ENCODE results near the gene JDP2.

The JDP2 gene

GRCh38 chr14:75519826-75520728 is 92.3 kb downstream of the JDP2 start:
- no peak for DNase-seq

DNA sequence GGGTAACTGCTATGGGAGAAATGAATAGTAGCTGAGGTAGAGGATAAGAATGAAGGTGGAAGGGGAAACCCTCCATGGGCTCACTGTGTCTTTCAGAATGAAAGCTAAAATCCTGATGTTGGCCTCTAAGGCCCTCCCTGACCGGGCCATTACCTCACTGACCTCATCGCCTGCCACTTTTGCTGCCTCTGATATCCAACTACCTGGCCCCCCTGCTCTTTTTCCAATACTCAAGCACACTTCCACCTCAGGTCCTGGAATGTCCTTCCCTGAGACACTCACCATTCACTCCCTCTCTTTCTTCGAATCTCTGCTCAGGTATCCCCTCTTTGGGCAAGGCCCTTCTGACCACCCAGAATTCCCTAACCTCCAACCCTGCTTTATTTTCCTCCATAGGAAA is 93.0 kb downstream of the JDP2 start:
- no peak for DNase-seq

GRCh38 chr14:75521415-75522199 is 93.8 kb downstream of the JDP2 start:
- DNase-seq = peak; percentile 25

DNA sequence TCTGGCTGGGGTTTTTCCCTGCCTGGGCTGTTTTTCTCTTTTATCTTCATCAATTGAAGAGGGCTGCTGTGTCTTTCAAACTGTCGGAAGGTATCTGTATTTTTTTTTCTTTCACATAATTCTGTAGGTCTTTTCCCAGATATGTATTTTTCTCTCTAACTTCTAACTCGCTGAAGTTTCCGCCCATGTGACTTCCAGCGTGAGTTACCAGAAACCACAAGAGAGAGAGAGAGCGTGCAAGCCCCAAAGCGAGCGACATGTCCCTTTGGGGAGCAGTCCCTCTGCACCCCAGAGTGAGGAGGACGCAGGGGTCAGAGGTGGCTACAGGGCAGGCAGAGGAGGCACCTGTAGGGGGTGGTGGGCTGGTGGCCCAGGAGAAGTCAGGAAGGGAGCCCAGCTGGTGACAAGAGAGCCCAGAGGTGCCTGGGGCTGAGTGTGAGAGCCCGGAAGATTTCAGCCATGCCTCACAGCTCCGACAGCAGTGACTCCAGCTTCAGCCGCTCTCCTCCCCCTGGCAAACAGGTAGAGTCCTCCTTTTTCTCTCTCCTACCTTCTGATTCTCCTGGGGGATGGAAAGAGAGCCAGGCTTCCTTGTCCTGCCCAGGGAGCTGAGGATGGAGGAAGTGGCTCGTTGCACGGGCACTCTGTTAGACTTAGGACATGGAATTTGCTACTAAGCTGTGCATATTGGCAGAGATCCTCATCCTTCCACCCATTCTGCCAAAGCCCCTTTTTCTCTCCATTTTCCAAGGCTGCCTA is 94.6 kb downstream of the JDP2 start, which contains the start of gene BATF:
BATF (plus strand) TSS at position 246 of the 759 bp plus-strand sequence; CDS start at position 460, 214 bp downstream.
- DNase-seq = peak; percentile 84

GRCh38 chr14:75522983-75523318 is 95.1 kb downstream of the JDP2 start:
- DNase-seq = no peak

All from hematopoietic multipotent progenitor cell treated with erythropoietin and hydrocortisone succinate and interleukin-3 and kit ligand, for 8 days (in vitro differentiated cells).